Ishikawa (cell line): ENCODE measurements around the gene ADSL.

ENCODE experiments used
- CEBPB ChIP-seq: IDR thresholded peaks from 2 replicates; pipeline ENCODE4 v1.6.1; 2012
- CREB1 ChIP-seq: IDR thresholded peaks from 2 replicates; pipeline ENCODE4 v1.6.1; 2012; ENCODE audit warnings: low read depth
- EP300 ChIP-seq: IDR thresholded peaks from 2 replicates; pipeline ENCODE4 v1.6.1; 2012; ENCODE audit warnings: borderline replicate concordance
- FOXM1 ChIP-seq: IDR thresholded peaks from 2 replicates; pipeline ENCODE4 v1.6.1; 2012; ENCODE audit warnings: low read depth, borderline replicate concordance
- MAX ChIP-seq: IDR thresholded peaks from 2 replicates; pipeline ENCODE4 v1.6.1; 2012
- NFIC ChIP-seq: IDR thresholded peaks from 2 replicates; pipeline ENCODE4 v1.6.1; 2012
- RAD21 ChIP-seq: IDR thresholded peaks from 2 replicates; pipeline ENCODE4 v1.6.1; 2012; ENCODE audit warnings: low read depth
- TAF1 ChIP-seq: IDR thresholded peaks from 2 replicates; pipeline ENCODE4 v1.6.1; 2012; ENCODE audit warnings: low read depth, mild to moderate bottlenecking
- TCF12 ChIP-seq: IDR thresholded peaks from 2 replicates; pipeline ENCODE4 v1.6.1; 2012; ENCODE audit warnings: low read depth
- TEAD4 ChIP-seq: IDR thresholded peaks from 2 replicates; pipeline ENCODE4 v1.6.1; 2012
- YY1 ChIP-seq: IDR thresholded peaks from 2 replicates; pipeline ENCODE4 v1.6.1; 2012; ENCODE audit warnings: low read depth
- TF ChIP-seq, protein P1 (sequence below): IDR thresholded peaks from 2 replicates; pipeline ENCODE4 v1.6.1; 2012; ENCODE audit warnings: low read depth, mild to moderate bottlenecking

DNA sequence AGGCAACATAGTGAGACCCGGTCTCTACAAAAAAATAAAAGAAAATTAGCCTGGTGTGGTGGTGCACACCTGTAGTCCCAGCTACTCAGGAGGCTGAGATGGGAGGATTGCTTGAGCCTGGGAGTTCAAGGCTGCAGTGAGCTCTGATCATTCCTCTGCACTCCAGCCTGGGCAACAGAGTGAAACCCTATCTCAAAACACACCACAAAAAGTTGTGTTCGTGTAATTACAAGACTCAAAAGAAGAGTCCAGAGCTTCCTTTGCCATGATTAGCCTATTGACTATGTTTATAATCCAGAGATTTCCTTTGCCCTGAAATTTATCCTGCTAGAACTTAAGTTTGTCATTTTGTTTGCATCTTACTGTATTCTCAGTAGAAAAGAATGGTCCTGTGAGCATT is 45.1 kb downstream of the ADSL start:
- TF ChIP-seq MAX (no peak), CEBPB (no peak), RAD21 (no peak), EP300 (no peak), TAF1 (no peak), FOXM1 (no peak), YY1 (no peak), TCF12 (no peak), CREB1 (no peak), TEAD4 (no peak), NFIC (no peak)
- TF ChIP-seq, protein P1, sequence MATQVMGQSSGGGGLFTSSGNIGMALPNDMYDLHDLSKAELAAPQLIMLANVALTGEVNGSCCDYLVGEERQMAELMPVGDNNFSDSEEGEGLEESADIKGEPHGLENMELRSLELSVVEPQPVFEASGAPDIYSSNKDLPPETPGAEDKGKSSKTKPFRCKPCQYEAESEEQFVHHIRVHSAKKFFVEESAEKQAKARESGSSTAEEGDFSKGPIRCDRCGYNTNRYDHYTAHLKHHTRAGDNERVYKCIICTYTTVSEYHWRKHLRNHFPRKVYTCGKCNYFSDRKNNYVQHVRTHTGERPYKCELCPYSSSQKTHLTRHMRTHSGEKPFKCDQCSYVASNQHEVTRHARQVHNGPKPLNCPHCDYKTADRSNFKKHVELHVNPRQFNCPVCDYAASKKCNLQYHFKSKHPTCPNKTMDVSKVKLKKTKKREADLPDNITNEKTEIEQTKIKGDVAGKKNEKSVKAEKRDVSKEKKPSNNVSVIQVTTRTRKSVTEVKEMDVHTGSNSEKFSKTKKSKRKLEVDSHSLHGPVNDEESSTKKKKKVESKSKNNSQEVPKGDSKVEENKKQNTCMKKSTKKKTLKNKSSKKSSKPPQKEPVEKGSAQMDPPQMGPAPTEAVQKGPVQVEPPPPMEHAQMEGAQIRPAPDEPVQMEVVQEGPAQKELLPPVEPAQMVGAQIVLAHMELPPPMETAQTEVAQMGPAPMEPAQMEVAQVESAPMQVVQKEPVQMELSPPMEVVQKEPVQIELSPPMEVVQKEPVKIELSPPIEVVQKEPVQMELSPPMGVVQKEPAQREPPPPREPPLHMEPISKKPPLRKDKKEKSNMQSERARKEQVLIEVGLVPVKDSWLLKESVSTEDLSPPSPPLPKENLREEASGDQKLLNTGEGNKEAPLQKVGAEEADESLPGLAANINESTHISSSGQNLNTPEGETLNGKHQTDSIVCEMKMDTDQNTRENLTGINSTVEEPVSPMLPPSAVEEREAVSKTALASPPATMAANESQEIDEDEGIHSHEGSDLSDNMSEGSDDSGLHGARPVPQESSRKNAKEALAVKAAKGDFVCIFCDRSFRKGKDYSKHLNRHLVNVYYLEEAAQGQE = no peak
